Liver (tissue), 9 donors: ENCODE measurements around the gene SLC7A5. TPM values are rescaled to one million over a fixed set of nuclear protein-coding genes. Genes with fewer than 3 reads are reported as not detected.

Experiments
- DNase-seq: peaks from one replicate; pipeline ENCODE4 v3.0.0-alpha.2; 2017; ENCODE audit warnings: low spot score
- H3K27ac ChIP-seq, 2 donors: one replicate each; pipeline ENCODE4 v1.7.0; 2013; ENCODE audit warnings: inconsistent platforms in 2 of 2, low read length in 2 of 2, control low read depth in 1 of 2, low read depth in 1 of 2, mild to moderate bottlenecking in 1 of 2
- H3K27me3 ChIP-seq, 4 donors: one replicate each; pipeline versions ENCODE4 v1.6.1 to v1.7.0; 2013; ENCODE audit warnings: low read length in 3 of 4, inconsistent platforms in 1 of 4, mild to moderate bottlenecking in 1 of 4, moderate library complexity in 1 of 4; ENCODE audit not compliant: control insufficient read depth in 4 of 4, insufficient read depth in 4 of 4
- H3K36me3 ChIP-seq, 4 donors: one replicate each; pipeline versions ENCODE4 v1.6.1 to v1.7.0; 2013; ENCODE audit warnings: low read length in 3 of 4, mild to moderate bottlenecking in 3 of 4, low read depth in 1 of 4, moderate library complexity in 1 of 4; ENCODE audit not compliant: control insufficient read depth in 4 of 4, insufficient read depth in 3 of 4
- H3K4me1 ChIP-seq, 4 donors: one replicate each; pipeline versions ENCODE4 v1.6.1 to v1.7.0; 2013; ENCODE audit warnings: low read length in 3 of 4, mild to moderate bottlenecking in 3 of 4, moderate library complexity in 1 of 4; ENCODE audit not compliant: control insufficient read depth in 4 of 4, insufficient read depth in 4 of 4
- H3K4me3 ChIP-seq, 3 donors: one replicate each; pipeline versions ENCODE4 v1.6.1 to v1.7.0; 2013; ENCODE audit warnings: low read length in 3 of 3, control low read depth in 1 of 3, low read depth in 1 of 3, mild to moderate bottlenecking in 1 of 3
- H3K9ac ChIP-seq, 2 donors: one replicate each; pipeline ENCODE4 v1.7.0; 2013; ENCODE audit warnings: low read length in 2 of 2, mild to moderate bottlenecking in 2 of 2, moderate library complexity in 2 of 2, control low read depth in 1 of 2, low read depth in 1 of 2
- H3K9me3 ChIP-seq, 4 donors: one replicate each; pipeline versions ENCODE4 v1.6.1 to v1.7.0; 2013; ENCODE audit warnings: low read length in 3 of 4; ENCODE audit not compliant: control insufficient read depth in 4 of 4
- EGR1 ChIP-seq, 2 donors: IDR thresholded peaks; 2 replicates each; pipeline ENCODE4 v1.6.1; 2016 to 2018; ENCODE audit warnings: antibody characterized with exemption in 2 of 2, low read depth in 2 of 2
- FOXA1 ChIP-seq: IDR thresholded peaks from 2 replicates; pipeline ENCODE4 v1.6.1; 2016; ENCODE audit warnings: antibody characterized with exemption
- FOXA2 ChIP-seq: IDR thresholded peaks from 2 replicates; pipeline ENCODE4 v1.6.1; 2016; ENCODE audit warnings: antibody characterized with exemption
- GABPA ChIP-seq, 2 donors: IDR thresholded peaks in 1 of 2; conservative IDR thresholded peaks in 1 of 2; 2 replicates each; pipeline ENCODE4 v1.6.1; 2016; ENCODE audit warnings: antibody characterized with exemption in 2 of 2, mild to moderate bottlenecking in 1 of 2, moderate library complexity in 1 of 2
- HNF4A ChIP-seq, 2 donors: conservative IDR thresholded peaks; 2 replicates each; pipeline ENCODE4 v1.6.1; 2016; ENCODE audit warnings: antibody characterized with exemption in 2 of 2, mild to moderate bottlenecking in 2 of 2
- HNF4G ChIP-seq: IDR thresholded peaks from 2 replicates; pipeline ENCODE4 v1.6.1; 2016; ENCODE audit warnings: antibody characterized with exemption
- JUND ChIP-seq, 2 donors: IDR thresholded peaks; 2 replicates each; pipeline ENCODE4 v1.6.1; 2016; ENCODE audit warnings: antibody characterized with exemption in 2 of 2
- NR2F2 ChIP-seq: IDR thresholded peaks from 2 replicates; pipeline ENCODE4 v1.6.1; 2016; ENCODE audit warnings: antibody characterized with exemption
- RAD21 ChIP-seq, 2 donors: IDR thresholded peaks; 2 replicates each; pipeline ENCODE4 v1.6.1; 2016; ENCODE audit warnings: antibody characterized with exemption in 2 of 2, mild to moderate bottlenecking in 2 of 2
- RXRA ChIP-seq, 2 donors: IDR thresholded peaks; 2 replicates each; pipeline ENCODE4 v1.6.1; 2017 to 2018; ENCODE audit warnings: antibody characterized with exemption in 2 of 2, mild to moderate bottlenecking in 1 of 2
- SP1 ChIP-seq: IDR thresholded peaks from 2 replicates; pipeline ENCODE4 v1.6.1; 2018; ENCODE audit warnings: antibody characterized with exemption, mild to moderate bottlenecking
- TAF1 ChIP-seq: conservative IDR thresholded peaks from 2 replicates; pipeline ENCODE4 v1.6.1; 2016; ENCODE audit warnings: antibody characterized with exemption, mild to moderate bottlenecking
- YY1 ChIP-seq: IDR thresholded peaks from 2 replicates; pipeline ENCODE4 v1.6.1; 2016; ENCODE audit warnings: antibody characterized with exemption, mild to moderate bottlenecking
- WGBS: extraction: QIAGEN DNeasy Blood & Tissue Kit; methylation state at CpG from one replicate; pipeline ENCODE4 v1.1.7; 2013; 5-methylcytosine and 5-hydroxymethylcytosine counted together
- polyA plus RNA-seq, 2 donors: library from polyadenylated mRNA; stranded (reverse) in 1 of 2; unstranded in 1 of 2; fragments of 200-250 nt in 1 of 2; fragments of >200 nt in 1 of 2; fragmentation: Nextera tagmentation in 1 of 2; extraction: Ambion mirVana in 1 of 2; gene quantifications; one replicate each; pipeline versions ENCODE4 v1.2.1 to v1.2.3, GENCODE V29; 2013 to 2015
- total RNA-seq, 2 donors: library from RNA; depleted of rRNA; stranded (reverse); fragments of >200 nt; gene quantifications; one replicate each; pipeline ENCODE4 v1.2.3, GENCODE V29; 2014
- TF ChIP-seq, protein P1 (sequence below): IDR thresholded peaks from 2 replicates; pipeline ENCODE4 v1.6.1; 2016; ENCODE audit warnings: antibody characterized with exemption
- TF ChIP-seq, protein P2 (sequence below): IDR thresholded peaks from 2 replicates; pipeline ENCODE4 v1.6.1; 2016; ENCODE audit warnings: antibody characterized with exemption, mild to moderate bottlenecking
- TF ChIP-seq, protein P3 (sequence below): IDR thresholded peaks from 2 replicates; pipeline ENCODE4 v1.6.1; 2016; ENCODE audit warnings: antibody characterized with exemption
- TF ChIP-seq, protein P4 (sequence below): IDR thresholded peaks from 2 replicates; pipeline ENCODE4 v1.6.1; 2016; ENCODE audit warnings: antibody characterized with exemption
- TF ChIP-seq, protein P5 (sequence below): fragments of 150-350 bp; IDR thresholded peaks from 2 replicates; pipeline ENCODE4 v1.5.1; 2017; ENCODE audit warnings: improper control_type of control experiment, low read depth, low read length; ENCODE audit not compliant: missing input control
- donor health status: healthy.
- donor health status: healthy.
- donor health status: healthy.
- donor health status: healthy.
- donor health status: healthy.

The SLC7A5 gene
- total and polyA plus RNA-seq, 4 donors, result 4.5 to 66.0 (median 10.6) TPM

DNA sequence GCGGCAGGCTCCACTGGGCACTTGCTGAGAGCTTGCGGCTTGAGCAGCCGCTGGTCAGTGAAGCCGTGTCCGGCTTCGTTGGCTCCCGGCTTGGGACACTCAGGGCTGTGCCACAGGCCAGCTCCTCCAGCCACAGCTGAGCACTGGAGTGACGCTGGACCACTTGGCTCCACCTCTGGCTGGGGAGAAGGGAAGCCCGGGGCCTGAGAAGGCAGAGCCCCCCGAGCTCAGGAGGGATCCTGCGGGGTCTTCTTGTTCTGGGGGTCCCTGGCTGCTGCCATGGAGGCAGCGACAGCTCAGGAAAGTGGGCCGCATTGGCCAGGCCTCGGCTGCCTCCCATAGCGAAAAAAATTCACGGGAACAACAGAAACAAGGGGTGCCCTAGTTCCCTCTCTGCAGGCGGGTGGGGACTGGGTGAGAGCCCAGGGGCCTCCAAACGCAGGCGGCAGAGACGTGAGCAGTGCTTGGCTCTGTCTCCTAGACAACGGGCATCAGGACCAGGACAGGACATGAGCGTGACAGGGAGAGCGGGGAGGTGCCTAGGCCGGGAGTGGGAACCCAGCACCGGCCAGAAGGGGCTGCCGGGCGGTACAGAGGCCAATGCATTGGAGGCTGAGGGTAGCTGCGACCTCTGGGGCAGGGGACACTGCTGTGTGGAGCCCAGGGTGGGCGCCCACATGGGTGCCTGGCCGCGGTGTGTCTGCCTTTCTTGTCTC lies 37.7 kb downstream of the SLC7A5 start:
- WGBS, result 97% methylated on average over 31 of the region's 31 CpGs
- no peak overlapping the region for H3K9ac ChIP-seq
- no peaks in the 10 kb centered on the region for H3K9me3 ChIP-seq
- peaks cover 0 to 7% (median 4%) of the 10 kb centered on the region in 4 donors for H3K4me1 ChIP-seq
- TF ChIP-seq FOXA1, result no peak
- no peak for TF ChIP-seq TAF1
- TF ChIP-seq, protein P1, sequence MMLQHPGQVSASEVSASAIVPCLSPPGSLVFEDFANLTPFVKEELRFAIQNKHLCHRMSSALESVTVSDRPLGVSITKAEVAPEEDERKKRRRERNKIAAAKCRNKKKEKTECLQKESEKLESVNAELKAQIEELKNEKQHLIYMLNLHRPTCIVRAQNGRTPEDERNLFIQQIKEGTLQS, result no peak
- TF ChIP-seq HNF4G, result no peak
- no peak for TF ChIP-seq RXRA (IDR thresholded peaks at IDR 0.05)
- TF ChIP-seq EGR1 (IDR thresholded peaks at IDR 0.05; ENCODE audit: low read depth in 2 of 2), result no peak
- TF ChIP-seq, protein P2, sequence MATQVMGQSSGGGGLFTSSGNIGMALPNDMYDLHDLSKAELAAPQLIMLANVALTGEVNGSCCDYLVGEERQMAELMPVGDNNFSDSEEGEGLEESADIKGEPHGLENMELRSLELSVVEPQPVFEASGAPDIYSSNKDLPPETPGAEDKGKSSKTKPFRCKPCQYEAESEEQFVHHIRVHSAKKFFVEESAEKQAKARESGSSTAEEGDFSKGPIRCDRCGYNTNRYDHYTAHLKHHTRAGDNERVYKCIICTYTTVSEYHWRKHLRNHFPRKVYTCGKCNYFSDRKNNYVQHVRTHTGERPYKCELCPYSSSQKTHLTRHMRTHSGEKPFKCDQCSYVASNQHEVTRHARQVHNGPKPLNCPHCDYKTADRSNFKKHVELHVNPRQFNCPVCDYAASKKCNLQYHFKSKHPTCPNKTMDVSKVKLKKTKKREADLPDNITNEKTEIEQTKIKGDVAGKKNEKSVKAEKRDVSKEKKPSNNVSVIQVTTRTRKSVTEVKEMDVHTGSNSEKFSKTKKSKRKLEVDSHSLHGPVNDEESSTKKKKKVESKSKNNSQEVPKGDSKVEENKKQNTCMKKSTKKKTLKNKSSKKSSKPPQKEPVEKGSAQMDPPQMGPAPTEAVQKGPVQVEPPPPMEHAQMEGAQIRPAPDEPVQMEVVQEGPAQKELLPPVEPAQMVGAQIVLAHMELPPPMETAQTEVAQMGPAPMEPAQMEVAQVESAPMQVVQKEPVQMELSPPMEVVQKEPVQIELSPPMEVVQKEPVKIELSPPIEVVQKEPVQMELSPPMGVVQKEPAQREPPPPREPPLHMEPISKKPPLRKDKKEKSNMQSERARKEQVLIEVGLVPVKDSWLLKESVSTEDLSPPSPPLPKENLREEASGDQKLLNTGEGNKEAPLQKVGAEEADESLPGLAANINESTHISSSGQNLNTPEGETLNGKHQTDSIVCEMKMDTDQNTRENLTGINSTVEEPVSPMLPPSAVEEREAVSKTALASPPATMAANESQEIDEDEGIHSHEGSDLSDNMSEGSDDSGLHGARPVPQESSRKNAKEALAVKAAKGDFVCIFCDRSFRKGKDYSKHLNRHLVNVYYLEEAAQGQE, result no peak
- TF ChIP-seq FOXA2, result no peak
- no peak for TF ChIP-seq JUND (IDR thresholded peaks at IDR 0.05)
- TF ChIP-seq GABPA (IDR thresholded peaks at IDR 0.05 in 1 of 2, conservative IDR thresholded peaks at IDR 0.05 in 1 of 2), result no peak
- TF ChIP-seq, protein P3, sequence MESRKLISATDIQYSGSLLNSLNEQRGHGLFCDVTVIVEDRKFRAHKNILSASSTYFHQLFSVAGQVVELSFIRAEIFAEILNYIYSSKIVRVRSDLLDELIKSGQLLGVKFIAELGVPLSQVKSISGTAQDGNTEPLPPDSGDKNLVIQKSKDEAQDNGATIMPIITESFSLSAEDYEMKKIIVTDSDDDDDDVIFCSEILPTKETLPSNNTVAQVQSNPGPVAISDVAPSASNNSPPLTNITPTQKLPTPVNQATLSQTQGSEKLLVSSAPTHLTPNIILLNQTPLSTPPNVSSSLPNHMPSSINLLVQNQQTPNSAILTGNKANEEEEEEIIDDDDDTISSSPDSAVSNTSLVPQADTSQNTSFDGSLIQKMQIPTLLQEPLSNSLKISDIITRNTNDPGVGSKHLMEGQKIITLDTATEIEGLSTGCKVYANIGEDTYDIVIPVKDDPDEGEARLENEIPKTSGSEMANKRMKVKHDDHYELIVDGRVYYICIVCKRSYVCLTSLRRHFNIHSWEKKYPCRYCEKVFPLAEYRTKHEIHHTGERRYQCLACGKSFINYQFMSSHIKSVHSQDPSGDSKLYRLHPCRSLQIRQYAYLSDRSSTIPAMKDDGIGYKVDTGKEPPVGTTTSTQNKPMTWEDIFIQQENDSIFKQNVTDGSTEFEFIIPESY, result no peak
- TF ChIP-seq RAD21 (IDR thresholded peaks at IDR 0.05), result no peak
- TF ChIP-seq, protein P4, sequence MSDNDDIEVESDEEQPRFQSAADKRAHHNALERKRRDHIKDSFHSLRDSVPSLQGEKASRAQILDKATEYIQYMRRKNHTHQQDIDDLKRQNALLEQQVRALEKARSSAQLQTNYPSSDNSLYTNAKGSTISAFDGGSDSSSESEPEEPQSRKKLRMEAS, result no peak
- TF ChIP-seq SP1, result no peak
- TF ChIP-seq, protein P5, sequence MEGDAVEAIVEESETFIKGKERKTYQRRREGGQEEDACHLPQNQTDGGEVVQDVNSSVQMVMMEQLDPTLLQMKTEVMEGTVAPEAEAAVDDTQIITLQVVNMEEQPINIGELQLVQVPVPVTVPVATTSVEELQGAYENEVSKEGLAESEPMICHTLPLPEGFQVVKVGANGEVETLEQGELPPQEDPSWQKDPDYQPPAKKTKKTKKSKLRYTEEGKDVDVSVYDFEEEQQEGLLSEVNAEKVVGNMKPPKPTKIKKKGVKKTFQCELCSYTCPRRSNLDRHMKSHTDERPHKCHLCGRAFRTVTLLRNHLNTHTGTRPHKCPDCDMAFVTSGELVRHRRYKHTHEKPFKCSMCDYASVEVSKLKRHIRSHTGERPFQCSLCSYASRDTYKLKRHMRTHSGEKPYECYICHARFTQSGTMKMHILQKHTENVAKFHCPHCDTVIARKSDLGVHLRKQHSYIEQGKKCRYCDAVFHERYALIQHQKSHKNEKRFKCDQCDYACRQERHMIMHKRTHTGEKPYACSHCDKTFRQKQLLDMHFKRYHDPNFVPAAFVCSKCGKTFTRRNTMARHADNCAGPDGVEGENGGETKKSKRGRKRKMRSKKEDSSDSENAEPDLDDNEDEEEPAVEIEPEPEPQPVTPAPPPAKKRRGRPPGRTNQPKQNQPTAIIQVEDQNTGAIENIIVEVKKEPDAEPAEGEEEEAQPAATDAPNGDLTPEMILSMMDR, result no peak
- TF ChIP-seq YY1, result no peak
- no peak for TF ChIP-seq NR2F2
- no peak for TF ChIP-seq HNF4A (conservative IDR thresholded peaks at IDR 0.05)
- no peak for DNase-seq
- H3K27me3 ChIP-seq, result no peaks in the 10 kb centered on the region
- no peak overlapping the region for H3K27ac ChIP-seq
- no peak overlapping the region for H3K4me3 ChIP-seq
- peaks cover 9 to 33% (median 13%) of the 10 kb centered on the region in 4 donors for H3K36me3 ChIP-seq
